SK-N-SH (cell line): ENCODE results near the gene PIK3R1. TPM values are rescaled to one million over a fixed set of nuclear protein-coding genes. Genes with fewer than 3 reads are reported as not detected.
A peak's percentile ranks its signal among the peaks of the same experiment; 100 is the strongest.

Source experiments
- CTCF ChIA-PET: fragments of 300-600, 350-600 bp; formaldehyde crosslinking; extraction: SDS; loops from one replicate; lab custom pipeline; 2021; lab: Yijun Ruan, JAX
- POLR2A ChIA-PET: fragments of 350-600 bp; sonication (Branson Sonifier 250); formaldehyde crosslinking; extraction: SDS; loops from one replicate; lab custom pipeline; 2020; ENCODE audit warnings: antibody characterized with exemption, inconsistent platforms; lab: Yijun Ruan, JAX
- DNase-seq: peaks from one replicate; pipeline ENCODE4 v3.0.0; 2012
- H2AFZ ChIP-seq: fragments of 200-600 bp; sonication (generic); 2 replicates; pipeline ENCODE4 v1.8.1; 2016; ENCODE audit warnings: antibody characterized with exemption, mild to moderate bottlenecking, low read depth
- H3F3A ChIP-seq: fragments of 200-600 bp; sonication (generic); replicated peaks from 2 replicates; pipeline ENCODE3; 2016; ENCODE audit warnings: antibody characterized with exemption, mild to moderate bottlenecking; ENCODE audit not compliant: insufficient read depth
- H3K27ac ChIP-seq, 2 experiments: fragments of 200-500 bp in 1 of 2; fragments of 200-600 bp in 1 of 2; sonication (Bioruptor generic) in 1 of 2; sonication (generic), shearing (Covaris generic) in 1 of 2; 2 replicates each; pipeline versions ENCODE4 v1.5.1 to v1.6.1; 2014 to 2016; ENCODE audit warnings: low read depth in 2 of 2, inconsistent platforms in 1 of 2, low read length in 1 of 2, mild to moderate bottlenecking in 1 of 2, mixed read lengths in 1 of 2
- H3K27me3 ChIP-seq: fragments of 200-600 bp; sonication (generic), shearing (Covaris generic); 2 replicates; pipeline ENCODE4 v1.6.1; 2016; ENCODE audit warnings: mixed run types; ENCODE audit not compliant: insufficient read depth
- H3K36me3 ChIP-seq, 2 experiments: fragments of 200-500 bp in 1 of 2; fragments of 200-600 bp in 1 of 2; sonication (Bioruptor generic) in 1 of 2; sonication (generic) in 1 of 2; replicated peaks in 1 of 2; 2 replicates each; pipeline versions ENCODE3 to v1.5.1; 2014 to 2016; ENCODE audit warnings: low read length in 1 of 2, mild to moderate bottlenecking in 1 of 2; ENCODE audit not compliant: insufficient read depth in 2 of 2, control insufficient read depth in 1 of 2
- H3K4me1 ChIP-seq, 2 experiments: fragments of 200-500 bp in 1 of 2; fragments of 200-600 bp in 1 of 2; sonication (Bioruptor generic) in 1 of 2; sonication (generic), shearing (Covaris generic) in 1 of 2; 2 replicates each; pipeline versions ENCODE4 v1.5.1 to v1.6.1; 2014 to 2016; ENCODE audit warnings: low read depth in 1 of 2, low read length in 1 of 2, mixed run types in 1 of 2; ENCODE audit not compliant: insufficient read depth in 2 of 2, control insufficient read depth in 1 of 2
- H3K4me2 ChIP-seq: fragments of 200-600 bp; sonication (generic), shearing (Covaris generic); 2 replicates; pipeline ENCODE4 v1.6.1; 2017; ENCODE audit warnings: mixed run types
- H3K4me3 ChIP-seq, 2 experiments: fragments of 200-500 bp in 1 of 2; fragments of 200-600 bp in 1 of 2; sonication (Bioruptor generic) in 1 of 2; sonication (generic), shearing (Covaris generic) in 1 of 2; 2 replicates each; pipeline versions ENCODE4 v1.5.1 to v1.8.1; 2014 to 2016; ENCODE audit warnings: low read depth in 2 of 2, inconsistent platforms in 1 of 2, low read length in 1 of 2, mild to moderate bottlenecking in 1 of 2, mixed read lengths in 1 of 2, moderate library complexity in 1 of 2
- H3K79me2 ChIP-seq: fragments of 200-600 bp; sonication (generic); 2 replicates; pipeline ENCODE4 v1.8.1; 2017; ENCODE audit warnings: mild to moderate bottlenecking; ENCODE audit not compliant: insufficient read depth
- H3K9ac ChIP-seq: fragments of 200-600 bp; sonication (generic); 2 replicates; pipeline ENCODE4 v1.6.1; 2017; ENCODE audit warnings: mixed run types
- H3K9me2 ChIP-seq: fragments of 200-600 bp; sonication (generic); 2 replicates; pipeline ENCODE4 v1.6.1; 2017; ENCODE audit warnings: mixed run types
- H3K9me3 ChIP-seq: fragments of 200-600 bp; sonication (generic); 2 replicates; pipeline ENCODE4 v1.6.1; 2017; ENCODE audit warnings: mixed run types, mild to moderate bottlenecking, moderate library complexity
- H4K20me1 ChIP-seq: fragments of 200-600 bp; sonication (generic); 2 replicates; pipeline ENCODE4 v1.6.1; 2017; ENCODE audit warnings: mild to moderate bottlenecking, mixed run types; ENCODE audit not compliant: insufficient read depth
- ELF1 ChIP-seq: IDR thresholded peaks from 2 replicates; pipeline ENCODE4 v1.4.0; 2012
- EP300 ChIP-seq, 2 experiments: IDR thresholded peaks; 2 replicates each; pipeline versions ENCODE4 v1.4.0 to v1.6.1; 2012; ENCODE audit warnings: borderline replicate concordance in 1 of 2, low read depth in 1 of 2, low read length in 1 of 2
- EZH2phosphoT487 ChIP-seq: fragments of 200-600 bp; sonication (generic); IDR thresholded peaks from 2 replicates; pipeline ENCODE4 v1.6.1; 2017; ENCODE audit warnings: low read depth, mixed run types, mild to moderate bottlenecking, antibody characterized with exemption, moderate library complexity, borderline replicate concordance
- FOXM1 ChIP-seq: IDR thresholded peaks from 2 replicates; pipeline ENCODE4 v1.4.0; 2012; ENCODE audit warnings: low read depth, mild to moderate bottlenecking
- GABPA ChIP-seq: IDR thresholded peaks from 2 replicates; pipeline ENCODE4 v1.4.0; 2012; ENCODE audit warnings: low read depth, mild to moderate bottlenecking
- GATA2 ChIP-seq: sonication (generic); formaldehyde crosslinking; IDR thresholded peaks from 2 replicates; pipeline ENCODE4 v1.5.0; 2020; ENCODE audit warnings: mild to moderate bottlenecking, missing genetic modification reagents
- MEF2A ChIP-seq: IDR thresholded peaks from 2 replicates; pipeline ENCODE4 v1.4.0; 2012; ENCODE audit warnings: low read depth, borderline replicate concordance
- NRF1 ChIP-seq: IDR thresholded peaks from 2 replicates; pipeline ENCODE4 v1.6.1; 2012; ENCODE audit warnings: low read depth, mild to moderate bottlenecking, low read length
- RAD21 ChIP-seq: IDR thresholded peaks from 2 replicates; pipeline ENCODE4 v1.6.1; 2012; ENCODE audit warnings: mild to moderate bottlenecking, low read length
- SIN3A ChIP-seq: IDR thresholded peaks from 2 replicates; pipeline ENCODE4 v1.6.1; 2012; ENCODE audit warnings: low read depth, mild to moderate bottlenecking, low read length, moderate library complexity, borderline replicate concordance
- SMC3 ChIP-seq: IDR thresholded peaks from 2 replicates; pipeline ENCODE4 v1.6.1; 2012; ENCODE audit warnings: low read depth, low read length, improper control_type of control experiment
- TAF1 ChIP-seq: IDR thresholded peaks from 2 replicates; pipeline ENCODE4 v1.6.1; 2012; ENCODE audit warnings: low read depth, mild to moderate bottlenecking, low read length, moderate library complexity, borderline replicate concordance
- WGBS: methylation state at CpG from one replicate; pipeline ENCODE4 v1.1.6; 2017; ENCODE audit warnings: low lambda C conversion rate; 5-methylcytosine and 5-hydroxymethylcytosine counted together
- polyA plus RNA-seq, 3 experiments: library from polyadenylated mRNA; depleted of rRNA; stranded (reverse); fragments of >200 nt; gene quantifications; 2 replicates each; pipeline ENCODE4 v1.2.3, GENCODE V29; 2012
- TF ChIP-seq, protein P1 (sequence below): fragments of 200-600 bp; sonication (generic); IDR thresholded peaks from 2 replicates; pipeline ENCODE4 v1.6.1; 2017; ENCODE audit warnings: antibody characterized with exemption, mild to moderate bottlenecking, moderate library complexity
- TF ChIP-seq, protein P2 (sequence below): IDR thresholded peaks from 2 replicates; pipeline ENCODE4 v1.4.0; 2012; ENCODE audit warnings: low read depth, borderline replicate concordance
- TF ChIP-seq, protein P3 (sequence below): fragments of 150-350 bp; IDR thresholded peaks from 2 replicates; pipeline ENCODE4 v1.6.1; 2017; ENCODE audit warnings: antibody characterized with exemption, low read length, low read depth, borderline replicate concordance

Gene PIK3R1
- polyA plus RNA-seq, 1 of the 3 experiments (the other 2 are of a cell fraction): 2.0 TPM

DNA sequence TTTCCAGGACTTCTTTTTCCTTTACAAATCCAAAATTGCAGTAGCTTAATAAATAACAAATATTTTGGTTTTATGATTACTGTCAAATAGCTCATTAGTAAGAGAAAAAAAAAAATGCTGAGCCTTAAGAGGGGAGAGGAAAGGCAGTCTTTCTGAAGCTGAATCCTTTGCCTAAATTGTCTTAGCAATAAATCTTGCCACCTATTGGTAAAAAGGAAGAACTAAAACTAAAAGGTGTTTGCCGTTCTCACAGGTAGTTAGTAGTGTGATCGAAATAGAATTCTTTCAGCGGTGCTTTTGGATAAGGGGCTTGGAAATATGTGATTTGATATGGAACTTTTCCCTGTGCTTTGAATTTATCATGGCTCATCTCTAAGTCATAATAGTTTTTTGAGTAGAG lies 31.2 kb downstream of the PIK3R1 start:
- no peak overlapping the region for H2AFZ ChIP-seq
- 98% methylated on average over 3 of the region's 3 CpGs for WGBS
- H3K4me2 ChIP-seq: no peak overlapping the region
- H3K27me3 ChIP-seq: no peaks in the 10 kb centered on the region
- no peak for DNase-seq
- no peak for TF ChIP-seq FOXM1
- TF ChIP-seq, protein P1, sequence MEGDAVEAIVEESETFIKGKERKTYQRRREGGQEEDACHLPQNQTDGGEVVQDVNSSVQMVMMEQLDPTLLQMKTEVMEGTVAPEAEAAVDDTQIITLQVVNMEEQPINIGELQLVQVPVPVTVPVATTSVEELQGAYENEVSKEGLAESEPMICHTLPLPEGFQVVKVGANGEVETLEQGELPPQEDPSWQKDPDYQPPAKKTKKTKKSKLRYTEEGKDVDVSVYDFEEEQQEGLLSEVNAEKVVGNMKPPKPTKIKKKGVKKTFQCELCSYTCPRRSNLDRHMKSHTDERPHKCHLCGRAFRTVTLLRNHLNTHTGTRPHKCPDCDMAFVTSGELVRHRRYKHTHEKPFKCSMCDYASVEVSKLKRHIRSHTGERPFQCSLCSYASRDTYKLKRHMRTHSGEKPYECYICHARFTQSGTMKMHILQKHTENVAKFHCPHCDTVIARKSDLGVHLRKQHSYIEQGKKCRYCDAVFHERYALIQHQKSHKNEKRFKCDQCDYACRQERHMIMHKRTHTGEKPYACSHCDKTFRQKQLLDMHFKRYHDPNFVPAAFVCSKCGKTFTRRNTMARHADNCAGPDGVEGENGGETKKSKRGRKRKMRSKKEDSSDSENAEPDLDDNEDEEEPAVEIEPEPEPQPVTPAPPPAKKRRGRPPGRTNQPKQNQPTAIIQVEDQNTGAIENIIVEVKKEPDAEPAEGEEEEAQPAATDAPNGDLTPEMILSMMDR: peak; percentile 31
- no peak for TF ChIP-seq EZH2phosphoT487
- no peak for TF ChIP-seq ELF1
- TF ChIP-seq RAD21: peak; percentile 47
- TF ChIP-seq, protein P2, sequence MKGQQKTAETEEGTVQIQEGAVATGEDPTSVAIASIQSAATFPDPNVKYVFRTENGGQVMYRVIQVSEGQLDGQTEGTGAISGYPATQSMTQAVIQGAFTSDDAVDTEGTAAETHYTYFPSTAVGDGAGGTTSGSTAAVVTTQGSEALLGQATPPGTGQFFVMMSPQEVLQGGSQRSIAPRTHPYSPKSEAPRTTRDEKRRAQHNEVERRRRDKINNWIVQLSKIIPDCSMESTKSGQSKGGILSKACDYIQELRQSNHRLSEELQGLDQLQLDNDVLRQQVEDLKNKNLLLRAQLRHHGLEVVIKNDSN: no peak
- TF ChIP-seq SMC3: 0 out of 2 replicates have a peak, but pooled peaks have one; percentile 6
- TF ChIP-seq TAF1: no peak
- no peak for TF ChIP-seq GABPA
- no peak for TF ChIP-seq GATA2 (CRISPR knock-in tag)
- TF ChIP-seq, protein P3, sequence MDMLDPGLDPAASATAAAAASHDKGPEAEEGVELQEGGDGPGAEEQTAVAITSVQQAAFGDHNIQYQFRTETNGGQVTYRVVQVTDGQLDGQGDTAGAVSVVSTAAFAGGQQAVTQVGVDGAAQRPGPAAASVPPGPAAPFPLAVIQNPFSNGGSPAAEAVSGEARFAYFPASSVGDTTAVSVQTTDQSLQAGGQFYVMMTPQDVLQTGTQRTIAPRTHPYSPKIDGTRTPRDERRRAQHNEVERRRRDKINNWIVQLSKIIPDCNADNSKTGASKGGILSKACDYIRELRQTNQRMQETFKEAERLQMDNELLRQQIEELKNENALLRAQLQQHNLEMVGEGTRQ: no peak
- no peak for TF ChIP-seq NRF1
- TF ChIP-seq MEF2A: no peak
- no peak for TF ChIP-seq SIN3A
- no peak for TF ChIP-seq EP300 (IDR thresholded peaks at IDR 0.05; ENCODE audit: borderline replicate concordance in 1 of 2, low read depth in 1 of 2, low read length in 1 of 2)
- no peaks in the 10 kb centered on the region for H3K9me3 ChIP-seq
- ChIA-PET CTCF (interaction anchor here (0.7 to 1.5 kb wide), 9 partner anchors 12 to 1001 kb away, joined by 3 to 7 read pairs (median 3); no protein-coding TSS in a partner anchor), POLR2A (interaction anchor here (1.0 kb wide), 1 partner anchor 32 kb away, joined by 3 read pairs; no protein-coding TSS in a partner anchor)
- H3K4me1 ChIP-seq: peaks cover 20 to 24% of the 10 kb centered on the region in 2 experiments; a peak in 3 of 4 replicates
- H3K9me2 ChIP-seq: no peaks in the 10 kb centered on the region
- H3K27ac ChIP-seq: no peak overlapping the region
- no peak overlapping the region for H3K9ac ChIP-seq
- 0 out of 2 replicates have a peak, but pooled peaks cover 7% of the 10 kb centered on the region for H3K79me2 ChIP-seq
- no peak overlapping the region for H3K4me3 ChIP-seq
- no peaks in the 10 kb centered on the region for H3F3A ChIP-seq
- H3K36me3 ChIP-seq: peaks cover 7 to 16% of the 10 kb centered on the region in 2 experiments
- no peaks in the 10 kb centered on the region for H4K20me1 ChIP-seq
